CD14-positive monocyte (primary cell): ENCODE measurements around the gene AMMECR1L. TPM values are rescaled to one million over a fixed set of nuclear protein-coding genes. Genes with fewer than 3 reads are reported as not detected.
"Not testable (repeated sequence)": the region's sequence is repeated elsewhere in the genome, so short reads cannot be mapped to it uniquely, and the experiment has no call there.

ENCODE experiments used
- DNase-seq, 3 donors: peaks; one replicate each; pipeline ENCODE4 v3.0.0-alpha.2; 2011 to 2022
- H2AFZ ChIP-seq: 2 replicates; pipeline ENCODE4 v1.6.0; 2012; ENCODE audit warnings: mild to moderate bottlenecking, low read depth, low read length, inconsistent platforms; ENCODE audit not compliant: insufficient read depth, poor library complexity, severe bottlenecking
- H3K27ac ChIP-seq, 2 donors: 1 replicate in 1 of 2; 2 replicates in 1 of 2; pipeline ENCODE4 v1.5.1; 2012 to 2013; ENCODE audit warnings: low read length in 2 of 2, control low read depth in 1 of 2, inconsistent platforms in 1 of 2, low read depth in 1 of 2, mild to moderate bottlenecking in 1 of 2
- H3K27me3 ChIP-seq, 2 donors: one replicate each; pipeline versions ENCODE4 v1.6.0 to v1.6.1; 2011 to 2013; ENCODE audit warnings: low read length in 2 of 2; ENCODE audit not compliant: control insufficient read depth in 2 of 2, insufficient read depth in 2 of 2
- H3K36me3 ChIP-seq, 2 donors: replicated peaks in 1 of 2; 1 replicate in 1 of 2; 2 replicates in 1 of 2; pipeline versions ENCODE4 v1.5.1 to v1.6.1; 2012 to 2013; ENCODE audit warnings: low read length in 2 of 2, control low read depth in 1 of 2, inconsistent platforms in 1 of 2, mild to moderate bottlenecking in 1 of 2; ENCODE audit not compliant: insufficient read depth in 2 of 2, control insufficient read depth in 1 of 2
- H3K4me1 ChIP-seq, 2 donors: 1 replicate in 1 of 2; 2 replicates in 1 of 2; pipeline versions ENCODE4 v1.5.1 to v1.6.1; 2012 to 2013; ENCODE audit warnings: low read length in 2 of 2, control low read depth in 1 of 2, inconsistent platforms in 1 of 2, mild to moderate bottlenecking in 1 of 2, moderate library complexity in 1 of 2; ENCODE audit not compliant: insufficient read depth in 2 of 2, control insufficient read depth in 1 of 2
- H3K4me2 ChIP-seq: replicated peaks from 2 replicates; pipeline ENCODE3; 2012; ENCODE audit warnings: low read length, moderate library complexity, mild to moderate bottlenecking; ENCODE audit not compliant: poor library complexity, severe bottlenecking; ENCODE audit errors: extremely low read depth
- H3K4me3 ChIP-seq, 3 experiments: fragments of 200-600 bp in 1 of 3; sonication (generic) in 1 of 3; replicated peaks in 1 of 3; 1 replicate in 2 of 3; 2 replicates in 1 of 3; pipeline ENCODE4 v1.5.1; 2011 to 2013; ENCODE audit warnings: low read length in 3 of 3, mild to moderate bottlenecking in 3 of 3, control low read depth in 2 of 3, low read depth in 2 of 3, inconsistent platforms in 1 of 3, moderate library complexity in 1 of 3
- H3K79me2 ChIP-seq: 2 replicates; pipeline ENCODE4 v1.6.0; 2012; ENCODE audit warnings: mild to moderate bottlenecking, control low read depth, inconsistent platforms, low read length, moderate library complexity; ENCODE audit not compliant: insufficient read depth
- H3K9ac ChIP-seq: 2 replicates; pipeline ENCODE4 v1.6.0; 2017; ENCODE audit warnings: low read length, mild to moderate bottlenecking; ENCODE audit not compliant: insufficient read depth, poor library complexity, severe bottlenecking
- H3K9me3 ChIP-seq, 2 donors: replicated peaks in 1 of 2; 1 replicate in 1 of 2; 2 replicates in 1 of 2; pipeline versions ENCODE4 v1.5.1 to v1.6.1; 2012 to 2013; ENCODE audit warnings: low read length in 2 of 2, control low read depth in 1 of 2; ENCODE audit not compliant: control insufficient read depth in 1 of 2, insufficient read depth in 1 of 2
- H4K20me1 ChIP-seq: 2 replicates; pipeline ENCODE4 v1.6.0; 2012; ENCODE audit warnings: mild to moderate bottlenecking, low read length, control low read depth, moderate library complexity; ENCODE audit not compliant: insufficient read depth
- H3K27ac Mint-ChIP-seq, 7 donors: one replicate each; pipeline ENCODE4 v1.8.0; 2020; ENCODE audit warnings: mild to moderate bottlenecking in 7 of 7, mixed read lengths in 7 of 7, moderate library complexity in 6 of 7, inconsistent platforms in 2 of 7
- H3K27me3 Mint-ChIP-seq, 3 donors: one replicate each; pipeline ENCODE4 v1.8.0; 2021 to 2022; ENCODE audit warnings: low read depth in 3 of 3, mild to moderate bottlenecking in 3 of 3, mixed read lengths in 3 of 3, moderate library complexity in 3 of 3, inconsistent platforms in 1 of 3
- H3K36me3 Mint-ChIP-seq, 2 donors: one replicate each; pipeline ENCODE4 v1.8.0; 2020; ENCODE audit warnings: mixed read lengths in 2 of 2, inconsistent platforms in 1 of 2, mild to moderate bottlenecking in 1 of 2
- H3K4me1 Mint-ChIP-seq: one replicate; pipeline ENCODE4 v1.8.0; 2020; ENCODE audit warnings: mild to moderate bottlenecking, mixed read lengths
- H3K4me3 Mint-ChIP-seq, 2 donors: one replicate each; pipeline ENCODE4 v1.8.0; 2020; ENCODE audit warnings: mild to moderate bottlenecking in 2 of 2, mixed read lengths in 2 of 2, moderate library complexity in 1 of 2
- H3K9me3 Mint-ChIP-seq, 7 donors: one replicate each; pipeline ENCODE4 v1.8.0; 2020 to 2022; ENCODE audit warnings: mixed read lengths in 7 of 7, mild to moderate bottlenecking in 6 of 7, moderate library complexity in 6 of 7, inconsistent platforms in 2 of 7
- CTCF ChIP-seq: fragments of 200-600 bp; IDR thresholded peaks from one replicate; pipeline ENCODE4 v1.8.0; 2022; ENCODE audit warnings: antibody characterized with exemption, mild to moderate bottlenecking
- WGBS: methylation state at CpG from one replicate; pipeline ENCODE4 v1.1.5; 2013; ENCODE audit warnings: missing lambda C conversion rate; ENCODE audit not compliant: insufficient coverage; 5-methylcytosine and 5-hydroxymethylcytosine counted together
- intact Hi-C, 2 donors: fragments of 100-400 bp; cut with micrococcal nuclease; formaldehyde crosslinking; loops; one replicate each; pipeline versions ENCODE4 v1.15.0 to v1.15.1; 2023
- polyA plus RNA-seq, 3 donors: library from polyadenylated mRNA; depleted of rRNA in 1 of 3; unstranded in 2 of 3; stranded (reverse) in 1 of 3; fragments of 300-500 nt in 2 of 3; fragments of >200 nt in 1 of 3; fragmentation: Illumina TruSeq in 2 of 3; gene quantifications; 1 replicate in 2 of 3; 2 replicates in 1 of 3; pipeline ENCODE4 v1.2.3, GENCODE V29; 2012 to 2021

The AMMECR1L gene
- polyA plus RNA-seq, 3 donors, result 2.5 to 9.8 (median 3.1) TPM

GRCh38 chr2:127887082-127887775 lies 1.5 kb upstream of the AMMECR1L start:
- Histone ChIP-seq H3K4me3 (peak overlapping the region in 1 of 3 experiments; percentile 72), H3K9ac (peak overlapping the region; percentile 4)
- DNase-seq, result no peak

GRCh38 chr2:127886593-127886935 lies 808 bp upstream of the AMMECR1L start:
- H3K27me3 ChIP-seq, H3K27me3 Mint-ChIP-seq, H3K9me3 ChIP-seq, DNase-seq, H3K9me3 Mint-ChIP-seq: not testable (repeated sequence)
- Mint-ChIP-seq H3K4me1 (peaks cover 32% of the 10 kb centered on the region), H3K36me3 (peaks cover 20 to 27% of the 10 kb centered on the region in 2 donors), H3K27ac (peak overlapping the region; percentile 79 to 92 (median 89)), H3K4me3 (peak overlapping the region; percentile 83 to 89)
- H3K4me1 ChIP-seq, result peaks cover 19 to 21% of the 10 kb centered on the region in 2 donors
- H3K79me2 ChIP-seq, result peaks cover 49% of the 10 kb centered on the region
- peaks cover 16% of the 10 kb centered on the region for H4K20me1 ChIP-seq
- H3K36me3 ChIP-seq, result peaks cover 18 to 23% of the 10 kb centered on the region in 2 donors
- H3K4me2 ChIP-seq, result peak overlapping the region; percentile 39
- H3K4me3 ChIP-seq, result peak overlapping the region; percentile 48 to 72 (median 61)
- WGBS, result no CpG with 5 or more reads among the region's 32 CpGs
- H3K27ac ChIP-seq, result peak overlapping the region; percentile 67 to 68
- intact Hi-C loops, result loop anchor here in 1 of 2 donors (10.0 kb wide), 2 partner anchors 138 to 208 kb away; partner anchors contain the start of genes SAP130 and UGGT1
- H2AFZ ChIP-seq, result peak overlapping the region; percentile 72
- H3K9ac ChIP-seq, result peak overlapping the region; percentile 61

More at GRCh38 chr2:127887082-127887775, 1.5 kb upstream of the AMMECR1L start:
- H3K4me1 ChIP-seq, result peaks cover 23 to 27% of the 10 kb centered on the region in 2 donors
- peaks cover 12 to 16% of the 10 kb centered on the region in 2 donors for H3K36me3 ChIP-seq
- peaks cover 0 to 2% (median 0%) of the 10 kb centered on the region in 3 donors for H3K27me3 Mint-ChIP-seq
- intact Hi-C loops, result loop anchor here in 1 of 2 donors (10.0 kb wide), 2 partner anchors 138 to 208 kb away; partner anchors contain the start of genes SAP130 and UGGT1
- H3K9me3 Mint-ChIP-seq, result no peaks in the 10 kb centered on the region
- peak overlapping the region in 3 of 7 donors; percentile 41 to 57 (median 43) for H3K27ac Mint-ChIP-seq
- H3K27ac ChIP-seq, result no peak overlapping the region
- peaks cover 42% of the 10 kb centered on the region for H3K79me2 ChIP-seq
- no peaks in the 10 kb centered on the region for H3K27me3 ChIP-seq
- H4K20me1 ChIP-seq, result peaks cover 10% of the 10 kb centered on the region
- no peak overlapping the region for H2AFZ ChIP-seq
- no peaks in the 10 kb centered on the region for H3K9me3 ChIP-seq
- H3K4me1 Mint-ChIP-seq, result peaks cover 39% of the 10 kb centered on the region
- no peak for TF ChIP-seq CTCF
- peak overlapping the region; percentile 36 for H3K4me2 ChIP-seq
- H3K4me3 Mint-ChIP-seq, result peak overlapping the region; percentile 27 to 77
- peaks cover 15 to 22% of the 10 kb centered on the region in 2 donors for H3K36me3 Mint-ChIP-seq
- WGBS, result no CpG with 5 or more reads among the region's 8 CpGs

GRCh38 chr2:127884861-127885740 lies 655 bp downstream of the AMMECR1L start:
- peak overlapping the region; percentile 69 for H3K4me2 ChIP-seq
- peak in 1 of 3 donors; percentile 22 for DNase-seq
- not testable (repeated sequence) for H3K9me3 ChIP-seq, H3K27me3 ChIP-seq, H3K27me3 Mint-ChIP-seq, H3K9me3 Mint-ChIP-seq
- peak overlapping the region; percentile 35 to 72 (median 51) for H3K4me3 ChIP-seq
- H3K27ac Mint-ChIP-seq, result peak overlapping the region; percentile 74 to 88 (median 85)
- peaks cover 17 to 19% of the 10 kb centered on the region in 2 donors for H3K4me1 ChIP-seq
- H2AFZ ChIP-seq, result peak overlapping the region; percentile 56
- H3K79me2 ChIP-seq, result peaks cover 63% of the 10 kb centered on the region
- peaks cover 31 to 37% of the 10 kb centered on the region in 2 donors for H3K36me3 ChIP-seq
- H3K4me3 Mint-ChIP-seq, result peak overlapping the region; percentile 82 to 96
- H3K9ac ChIP-seq, result peak overlapping the region; percentile 61
- H3K4me1 Mint-ChIP-seq, result peaks cover 31% of the 10 kb centered on the region
- peak overlapping the region in 1 of 2 donors; percentile 56 for H3K27ac ChIP-seq
- 2% methylated on average over 8 of the region's 61 CpGs for WGBS
- H4K20me1 ChIP-seq, result peaks cover 31% of the 10 kb centered on the region
- peaks cover 33 to 39% of the 10 kb centered on the region in 2 donors for H3K36me3 Mint-ChIP-seq
- intact Hi-C loops, result loop anchor here (2.0 to 10.0 kb wide), 4 partner anchors 28 to 210 kb away; partner anchors contain the start of genes SAP130 (in 2 of the 2) and UGGT1 (in 1 of the 2)
